K562 (cell line): ENCODE results near the gene EPS8L1. TPM values are rescaled to one million over a fixed set of nuclear protein-coding genes. Genes with fewer than 3 reads are reported as not detected.

ENCODE experiments used
- ATAC-seq: fragments of 200-7000 bp; cut with Tn5 transposase; 3 replicates; pipeline ENCODE4 v1.9.1; 2020; ENCODE audit warnings: moderate library complexity
- BruUV-seq: library from RNA; stranded (reverse); fragments of 400-500 nt; replicated peaks from 2 replicates; lab custom pipeline; 2021; lab: Mats Ljungman, UMichigan
- CTCF ChIA-PET: fragments of 300-600 bp; formaldehyde crosslinking; extraction: SDS; loops from one replicate; lab custom pipeline; 2021; ENCODE audit warnings: low intra/inter-chr PET ratio; lab: Yijun Ruan, JAX
- POLR2A ChIA-PET: fragments of 300-600, 350-650 bp; sonication (Branson Sonifier 250); formaldehyde crosslinking; extraction: SDS; loops from one replicate; lab custom pipeline; 2021; ENCODE audit warnings: antibody characterized with exemption, inconsistent platforms; lab: Yijun Ruan, JAX
- DNase-seq, 4 experiments: peaks; one replicate each; pipeline versions ENCODE4 v3.0.0 to v3.0.0-alpha.2; 2011 to 2018; ENCODE audit warnings: low spot score in 3 of 4, mixed read lengths in 3 of 4; ENCODE audit errors: extremely low read depth in 1 of 4
- FAIRE-seq: peaks from 2 replicates; lab custom pipeline; 2011; peaks lifted over from hg19 to GRCh38; lab: Jason Lieb, UNC
- H2AFZ ChIP-seq: 2 replicates; pipeline ENCODE4 v1.6.0; 2011; ENCODE audit warnings: low read depth, low read length, control low read depth, inconsistent platforms
- H3K27ac ChIP-seq: fragments of 200-600 bp; 3 replicates; pipeline ENCODE4 v1.8.0; 2011; ENCODE audit warnings: low read depth, mild to moderate bottlenecking, control low read depth, inconsistent platforms, low read length, moderate library complexity, mixed read lengths; ENCODE audit errors: extremely low read depth
- H3K27me3 ChIP-seq, 2 experiments: fragments of 300-600 bp in 1 of 2; 2 replicates in 1 of 2; 3 replicates in 1 of 2; pipeline versions ENCODE4 v1.6.0 to v1.8.0; 2011; ENCODE audit warnings: inconsistent platforms in 2 of 2, low read length in 2 of 2, mild to moderate bottlenecking in 1 of 2, mixed read lengths in 1 of 2, moderate library complexity in 1 of 2; ENCODE audit not compliant: control insufficient read depth in 2 of 2, insufficient read depth in 2 of 2
- H3K36me3 ChIP-seq: fragments of 300-600 bp; 3 replicates; pipeline ENCODE4 v1.8.0; 2011; ENCODE audit warnings: mild to moderate bottlenecking, low read length, inconsistent platforms; ENCODE audit not compliant: control insufficient read depth, insufficient read depth
- H3K4me1 ChIP-seq, 2 experiments: fragments of 200-600 bp in 1 of 2; replicated peaks in 1 of 2; 2 replicates in 1 of 2; 3 replicates in 1 of 2; pipeline versions ENCODE4 v1.5.1 to v1.8.0; 2011; ENCODE audit warnings: inconsistent platforms in 2 of 2, low read length in 2 of 2, mild to moderate bottlenecking in 1 of 2, mixed read lengths in 1 of 2, moderate library complexity in 1 of 2; ENCODE audit not compliant: control insufficient read depth in 2 of 2, insufficient read depth in 2 of 2
- H3K4me2 ChIP-seq: 2 replicates; pipeline ENCODE4 v1.6.1; 2011; ENCODE audit warnings: low read length, control low read depth, inconsistent platforms, mixed read lengths; ENCODE audit not compliant: insufficient read depth
- H3K4me3 ChIP-seq: fragments of 200-600 bp; sonication (generic), shearing (Covaris generic); 2 replicates; pipeline ENCODE4 v1.5.1; 2016; ENCODE audit warnings: control low read depth, inconsistent platforms
- H3K79me2 ChIP-seq: fragments of 200-600 bp; 3 replicates; pipeline ENCODE4 v1.8.0; 2011; ENCODE audit warnings: low read length, inconsistent platforms; ENCODE audit not compliant: control insufficient read depth, insufficient read depth
- H3K9ac ChIP-seq, 2 experiments: 2 replicates each; pipeline versions ENCODE4 v1.6.0 to v1.6.1; 2011; ENCODE audit warnings: low read depth in 2 of 2, low read length in 2 of 2, control low read depth in 1 of 2, inconsistent platforms in 1 of 2, mild to moderate bottlenecking in 1 of 2, mixed read lengths in 1 of 2; ENCODE audit not compliant: insufficient read depth in 1 of 2
- H3K9me1 ChIP-seq: one replicate; pipeline ENCODE4 v1.6.0; 2011; ENCODE audit warnings: inconsistent platforms, mild to moderate bottlenecking, low read length, moderate library complexity; ENCODE audit not compliant: control insufficient read depth, insufficient read depth
- H3K9me3 ChIP-seq: replicated peaks from 2 replicates; pipeline ENCODE4 v1.5.1; 2011; ENCODE audit warnings: low read depth, low read length, inconsistent platforms; ENCODE audit not compliant: control insufficient read depth, insufficient read depth
- H4K20me1 ChIP-seq: replicated peaks from 2 replicates; pipeline ENCODE4 v1.6.1; 2011; ENCODE audit warnings: low read length, inconsistent platforms, mixed read lengths; ENCODE audit not compliant: control insufficient read depth, insufficient read depth
- CBX1 ChIP-seq: sonication (generic); IDR thresholded peaks from 2 replicates; pipeline ENCODE4 v1.6.1; 2016; ENCODE audit warnings: antibody characterized with exemption, low read depth, mild to moderate bottlenecking
- ELF1 ChIP-seq: fragments of 200-800 bp; sonication (Bioruptor generic); IDR thresholded peaks from 2 replicates; pipeline ENCODE4 v1.6.1; 2016; ENCODE audit warnings: missing genetic modification characterization, missing compliant biosample characterization
- GTF2E2 ChIP-seq: fragments of 200-800 bp; sonication (Bioruptor generic); IDR thresholded peaks from 2 replicates; pipeline ENCODE4 v1.6.1; 2016; ENCODE audit warnings: missing genetic modification characterization, missing compliant biosample characterization
- HNRNPL ChIP-seq: fragments of 200-400 bp; formaldehyde crosslinking; IDR thresholded peaks from 2 replicates; pipeline ENCODE4 v1.6.1; 2017; ENCODE audit warnings: low read depth, mild to moderate bottlenecking, low read length
- MYNN ChIP-seq, 2 experiments: sonication (generic); formaldehyde crosslinking in 1 of 2; IDR thresholded peaks; 2 replicates each; pipeline versions ENCODE4 v1.5.0 to v1.6.1; 2016 to 2020; ENCODE audit warnings: antibody characterized with exemption in 1 of 2, missing genetic modification reagents in 1 of 2
- NCOA6 ChIP-seq: fragments of 450-650 bp; IDR thresholded peaks from 2 replicates; pipeline ENCODE4 v1.6.1; 2017; ENCODE audit warnings: mild to moderate bottlenecking
- NR2C1 ChIP-seq, 2 experiments: fragments of 450-650 bp; IDR thresholded peaks; 2 replicates each; pipeline ENCODE4 v1.6.1; 2017; ENCODE audit warnings: mild to moderate bottlenecking in 2 of 2, antibody characterized with exemption in 1 of 2, inconsistent platforms in 1 of 2, missing compliant biosample characterization in 1 of 2, missing genetic modification characterization in 1 of 2
- NR2C2 ChIP-seq, 2 experiments: fragments of 200-800 bp in 1 of 2; sonication (Bioruptor generic) in 1 of 2; sonication (generic) in 1 of 2; formaldehyde crosslinking in 1 of 2; IDR thresholded peaks; 2 replicates each; pipeline versions ENCODE4 v1.6.1 to v1.8.0; 2016 to 2022; ENCODE audit warnings: mild to moderate bottlenecking in 1 of 2, missing compliant biosample characterization in 1 of 2, missing genetic modification characterization in 1 of 2, missing genetic modification reagents in 1 of 2
- SMARCE1 ChIP-seq: fragments of 450-650 bp; IDR thresholded peaks from 2 replicates; pipeline ENCODE4 v1.7.1; 2016; ENCODE audit warnings: mild to moderate bottlenecking
- YY1 ChIP-seq, 3 experiments: IDR thresholded peaks; 2 replicates each; pipeline ENCODE4 v1.6.1; 2011; ENCODE audit warnings: low read length in 2 of 3, mild to moderate bottlenecking in 2 of 3, moderate library complexity in 2 of 3, borderline replicate concordance in 1 of 3, control low read depth in 1 of 3, low read depth in 1 of 3; ENCODE audit not compliant: insufficient read depth in 3 of 3, insufficient replicate concordance in 2 of 3, control insufficient read depth in 1 of 3, insufficient read length in 1 of 3; ENCODE audit errors: extremely low read depth in 1 of 3
- ZNF407 ChIP-seq: fragments of 450-650 bp; IDR thresholded peaks from 2 replicates; pipeline ENCODE4 v1.6.1; 2016; ENCODE audit warnings: low read depth
- ZNF41 ChIP-seq: fragments of 250-450 bp; sonication (Bioruptor Pico); conservative IDR thresholded peaks from 2 replicates; pipeline ENCODE4 v1.4.0; 2020; ENCODE audit warnings: mild to moderate bottlenecking
- WGBS: fragments of 100-300 bp; shearing (Covaris generic); methylation state at CpG from one replicate; pipeline ENCODE4 v1.1.6; 2016; ENCODE audit warnings: low coverage, mixed read lengths; ENCODE audit not compliant: insufficient coverage; ENCODE audit errors: missing lambda C conversion rate; 5-methylcytosine and 5-hydroxymethylcytosine counted together
- in situ Hi-C: fragments of 300-500 bp; cut with MboI; formaldehyde crosslinking; loops from 4 replicates; pipeline ENCODE4 v1.15.0; 2018; ENCODE audit warnings: inconsistent platforms, mixed read lengths
- intact Hi-C: fragments of 100-400 bp; cut with micrococcal nuclease; formaldehyde crosslinking; loops from 2 replicates; pipeline ENCODE4 v1.14.2; 2022
- polyA plus RNA-seq, 8 experiments: library from polyadenylated mRNA; depleted of rRNA in 4 of 8; stranded (reverse) in 5 of 8; unstranded in 3 of 8; fragments of >200 nt; fragmentation: Nextera tagmentation in 2 of 8; fragmentation: Illumina TruSeq in 1 of 8; extraction: Ambion mirVana in 2 of 8; extraction: Trizol in 1 of 8; gene quantifications; 2 replicates each; pipeline versions ENCODE4 v1.2.1 to v1.2.3, GENCODE V29; 2011 to 2014; ENCODE audit warnings: inconsistent platforms in 1 of 8, missing spikeins in 1 of 8
- total RNA-seq, 7 experiments: library from RNA; depleted of rRNA in 6 of 7; stranded (reverse); fragments of >200 nt in 6 of 7; fragmentation: Illumina TruSeq in 2 of 7; extraction: Trizol in 2 of 7; gene quantifications; 2 replicates each; pipeline versions ENCODE4 v1.2.1 to v1.2.3, GENCODE V29; 2011 to 2021; ENCODE audit warnings: low replicate concordance in 1 of 7

Gene EPS8L1
- total and polyA plus RNA-seq, 9 of the 15 experiments (the other 6 are each of a cell fraction or from before 2014, with no cell fraction given), result 0.35 to 22.1 (median 11.9) TPM

- in situ Hi-C loops (no loop called here), intact Hi-C loops (loop anchor here (10.0 kb wide), 1 partner anchor 157 kb away; no protein-coding TSS in a partner anchor)
- Histone ChIP-seq H3K27me3 (no peaks in the 10 kb centered on the region), H2AFZ (peak overlapping the region; percentile 53; the same call in 1 of the 2 replicates), H3K4me1 (peaks cover 44 to 51% of the 10 kb centered on the region in 2 experiments), H4K20me1 (no peaks in the 10 kb centered on the region; the same call in 1 of the 2 replicates), H3K27ac (peak overlapping the region; percentile 96), H3K79me2 (peaks cover 59% of the 10 kb centered on the region), H3K9me1 (no peaks in the 10 kb centered on the region), H3K4me3 (peak overlapping the region; percentile 20; the same call in 1 of the 2 replicates), H3K4me2 (peak overlapping the region; percentile 79), H3K9me3 (no peaks in the 10 kb centered on the region), H3K9ac (peak overlapping the region; percentile 64 to 81), H3K36me3 (peaks cover 63% of the 10 kb centered on the region)
- peak; percentile 55 for ATAC-seq
- ChIA-PET CTCF (no interaction called here), POLR2A (interaction anchor here (0.6 to 2.6 kb wide), 4 partner anchors 12 to 161 kb away, joined by 3 to 15 read pairs (median 4); no protein-coding TSS in a partner anchor)
- 13% methylated on average over 28 of the region's 30 CpGs for WGBS
- peak; percentile 59 to 89 (median 72) for DNase-seq
- FAIRE-seq, result peak; percentile 85
- BruUV-seq, result no TSS peak
- TF ChIP-seq NR2C2 (CRISPR knock-in tag; IDR thresholded peaks at IDR 0.05), result no peak
- TF ChIP-seq NR2C2 (tag; IDR thresholded peaks at IDR 0.05), result peak; percentile 86
- TF ChIP-seq ZNF41 (CRISPR knock-in tag), result no peak
- TF ChIP-seq NR2C1 (IDR thresholded peaks at IDR 0.05), result no peak; the same call in 1 of the 2 replicates
- TF ChIP-seq NR2C1 (tag; IDR thresholded peaks at IDR 0.05), result peak; percentile 61; the same call in 1 of the 2 replicates
- no peak for TF ChIP-seq ZNF407
- TF ChIP-seq MYNN (IDR thresholded peaks at IDR 0.05), result peak; percentile 23
- no peak for TF ChIP-seq MYNN (CRISPR knock-in tag; IDR thresholded peaks at IDR 0.05)
- no peak for TF ChIP-seq HNRNPL
- TF ChIP-seq GTF2E2 (tag), result no peak
- peak in 1 of 3 experiments; percentile 78 for TF ChIP-seq YY1 (IDR thresholded peaks at IDR 0.05; ENCODE audit: borderline replicate concordance in 1 of 3, control insufficient read depth in 1 of 3, extremely low read depth in 1 of 3, insufficient read depth in 3 of 3, insufficient read length in 1 of 3, insufficient replicate concordance in 2 of 3, low read depth in 1 of 3, low read length in 2 of 3)
- no peak for TF ChIP-seq NCOA6
- peak; percentile 27; the same call in 1 of the 2 replicates for TF ChIP-seq SMARCE1
- peak; percentile 48; the same call in 1 of the 2 replicates for TF ChIP-seq ELF1 (tag)
- TF ChIP-seq CBX1, result no peak; the same call in 1 of the 2 replicates
Observed at GRCh38 chr19:55041627-55042343, 33.9 kb upstream of the EPS8L1 start.
